Neural progenitor cell (in vitro differentiated cells): ENCODE data around the gene FLACC1.

Source experiments
- EZH2phosphoT487 ChIP-seq: fragments of 200-600 bp; sonication (generic); IDR thresholded peaks from 2 replicates; pipeline ENCODE4 v1.6.1; 2017; ENCODE audit warnings: antibody characterized with exemption
- TF ChIP-seq, protein P1 (sequence below): fragments of 200-600 bp; sonication (generic); IDR thresholded peaks from 2 replicates; pipeline ENCODE4 v1.5.1; 2017; ENCODE audit warnings: antibody characterized with exemption, mild to moderate bottlenecking

DNA sequence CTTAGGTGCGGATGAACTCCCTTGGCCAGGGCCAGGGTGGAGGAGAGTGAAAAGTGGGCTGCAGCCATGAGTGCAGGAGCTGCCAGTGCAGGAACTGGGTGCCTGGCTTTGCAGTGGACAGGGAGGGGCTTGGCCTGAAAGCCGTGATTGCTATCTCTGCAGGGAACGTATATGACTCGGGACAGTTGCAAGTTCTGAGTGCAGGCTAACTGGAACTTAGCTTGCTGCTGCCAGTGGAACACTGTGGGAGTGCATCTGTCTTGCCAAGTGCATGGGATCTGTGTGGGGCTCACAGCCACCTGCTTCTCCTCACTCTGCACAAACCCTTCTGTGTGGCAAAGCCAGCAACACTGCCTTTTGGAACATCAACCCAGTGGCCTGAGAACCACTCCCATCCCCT, 36.9 kb downstream of the FLACC1 start:
- TF ChIP-seq, protein P1, sequence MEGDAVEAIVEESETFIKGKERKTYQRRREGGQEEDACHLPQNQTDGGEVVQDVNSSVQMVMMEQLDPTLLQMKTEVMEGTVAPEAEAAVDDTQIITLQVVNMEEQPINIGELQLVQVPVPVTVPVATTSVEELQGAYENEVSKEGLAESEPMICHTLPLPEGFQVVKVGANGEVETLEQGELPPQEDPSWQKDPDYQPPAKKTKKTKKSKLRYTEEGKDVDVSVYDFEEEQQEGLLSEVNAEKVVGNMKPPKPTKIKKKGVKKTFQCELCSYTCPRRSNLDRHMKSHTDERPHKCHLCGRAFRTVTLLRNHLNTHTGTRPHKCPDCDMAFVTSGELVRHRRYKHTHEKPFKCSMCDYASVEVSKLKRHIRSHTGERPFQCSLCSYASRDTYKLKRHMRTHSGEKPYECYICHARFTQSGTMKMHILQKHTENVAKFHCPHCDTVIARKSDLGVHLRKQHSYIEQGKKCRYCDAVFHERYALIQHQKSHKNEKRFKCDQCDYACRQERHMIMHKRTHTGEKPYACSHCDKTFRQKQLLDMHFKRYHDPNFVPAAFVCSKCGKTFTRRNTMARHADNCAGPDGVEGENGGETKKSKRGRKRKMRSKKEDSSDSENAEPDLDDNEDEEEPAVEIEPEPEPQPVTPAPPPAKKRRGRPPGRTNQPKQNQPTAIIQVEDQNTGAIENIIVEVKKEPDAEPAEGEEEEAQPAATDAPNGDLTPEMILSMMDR = no peak
- TF ChIP-seq EZH2phosphoT487 = no peak
